GM12878 (cell line): ENCODE results near the gene PELO.

Experiments
- CHD1 ChIP-seq: IDR thresholded peaks from 2 replicates; pipeline ENCODE4 v1.6.1; 2012; ENCODE audit warnings: low read depth, low read length, improper control_type of control experiment
- EP300 ChIP-seq, 2 experiments: fragments of 150-350 bp in 1 of 2; IDR thresholded peaks; 2 replicates each; pipeline ENCODE4 v1.6.1; 2011 to 2012; ENCODE audit warnings: low read depth in 2 of 2, low read length in 2 of 2, borderline replicate concordance in 1 of 2, improper control_type of control experiment in 1 of 2, inconsistent platforms in 1 of 2; ENCODE audit not compliant: control insufficient read depth in 1 of 2
- FOS ChIP-seq: IDR thresholded peaks from 3 replicates; pipeline ENCODE4 v1.6.1; 2011; ENCODE audit warnings: borderline replicate concordance; ENCODE audit not compliant: insufficient read length; ENCODE audit errors: extremely low read depth
- FOXM1 ChIP-seq: IDR thresholded peaks from 2 replicates; pipeline ENCODE4 v1.6.1; 2012; ENCODE audit warnings: low read depth, mild to moderate bottlenecking, inconsistent platforms, low read length, moderate library complexity
- GABPA ChIP-seq: IDR thresholded peaks from 2 replicates; pipeline ENCODE4 v1.6.1; 2014; ENCODE audit warnings: antibody characterized with exemption, low read depth, mild to moderate bottlenecking, inconsistent platforms
- IKZF2 ChIP-seq, 2 experiments: fragments of 450-650 bp; IDR thresholded peaks; 2 replicates each; pipeline ENCODE4 v1.6.1; 2017; ENCODE audit warnings: mild to moderate bottlenecking in 2 of 2, moderate library complexity in 2 of 2
- MTA3 ChIP-seq: IDR thresholded peaks from 2 replicates; pipeline ENCODE4 v1.6.1; 2012; ENCODE audit warnings: low read length, inconsistent platforms, borderline replicate concordance
- NRF1 ChIP-seq: conservative IDR thresholded peaks from 2 replicates; pipeline ENCODE4 v1.6.1; 2011; ENCODE audit warnings: mild to moderate bottlenecking, low read depth, low read length, improper control_type of control experiment
- POLR2A ChIP-seq: IDR thresholded peaks from 2 replicates; pipeline ENCODE4 v1.6.1; 2011; ENCODE audit warnings: low read depth, mild to moderate bottlenecking, low read length
- SIN3A ChIP-seq: IDR thresholded peaks from 2 replicates; pipeline ENCODE4 v1.6.1; 2012; ENCODE audit warnings: low read depth, low read length, improper control_type of control experiment
- ZSCAN29 ChIP-seq: fragments of 450-650 bp; IDR thresholded peaks from 2 replicates; pipeline ENCODE4 v1.6.1; 2017; ENCODE audit warnings: mild to moderate bottlenecking, moderate library complexity
- TF ChIP-seq, protein P1 (sequence below), 3 experiments: IDR thresholded peaks in 2 of 3; conservative IDR thresholded peaks in 1 of 3; 2 replicates each; pipeline ENCODE4 v1.5.1; 2011; ENCODE audit warnings: low read depth in 3 of 3, low read length in 3 of 3, mild to moderate bottlenecking in 3 of 3, control low read depth in 2 of 3, moderate library complexity in 2 of 3, inconsistent platforms in 1 of 3, mixed read lengths in 1 of 3; ENCODE audit not compliant: control insufficient read depth in 2 of 3, insufficient read depth in 1 of 3; ENCODE audit errors: extremely low read depth in 1 of 3

- no peak for TF ChIP-seq FOXM1
- TF ChIP-seq IKZF2 (IDR thresholded peaks at IDR 0.05): no peak
- TF ChIP-seq, protein P1, sequence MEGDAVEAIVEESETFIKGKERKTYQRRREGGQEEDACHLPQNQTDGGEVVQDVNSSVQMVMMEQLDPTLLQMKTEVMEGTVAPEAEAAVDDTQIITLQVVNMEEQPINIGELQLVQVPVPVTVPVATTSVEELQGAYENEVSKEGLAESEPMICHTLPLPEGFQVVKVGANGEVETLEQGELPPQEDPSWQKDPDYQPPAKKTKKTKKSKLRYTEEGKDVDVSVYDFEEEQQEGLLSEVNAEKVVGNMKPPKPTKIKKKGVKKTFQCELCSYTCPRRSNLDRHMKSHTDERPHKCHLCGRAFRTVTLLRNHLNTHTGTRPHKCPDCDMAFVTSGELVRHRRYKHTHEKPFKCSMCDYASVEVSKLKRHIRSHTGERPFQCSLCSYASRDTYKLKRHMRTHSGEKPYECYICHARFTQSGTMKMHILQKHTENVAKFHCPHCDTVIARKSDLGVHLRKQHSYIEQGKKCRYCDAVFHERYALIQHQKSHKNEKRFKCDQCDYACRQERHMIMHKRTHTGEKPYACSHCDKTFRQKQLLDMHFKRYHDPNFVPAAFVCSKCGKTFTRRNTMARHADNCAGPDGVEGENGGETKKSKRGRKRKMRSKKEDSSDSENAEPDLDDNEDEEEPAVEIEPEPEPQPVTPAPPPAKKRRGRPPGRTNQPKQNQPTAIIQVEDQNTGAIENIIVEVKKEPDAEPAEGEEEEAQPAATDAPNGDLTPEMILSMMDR (IDR thresholded peaks at IDR 0.05 in 2 of 3, conservative IDR thresholded peaks at IDR 0.05 in 1 of 3; ENCODE audit: control insufficient read depth in 2 of 3, extremely low read depth in 1 of 3, insufficient read depth in 1 of 3, low read depth in 3 of 3, low read length in 3 of 3): no peak
- no peak for TF ChIP-seq GABPA
- no peak for TF ChIP-seq POLR2A
- TF ChIP-seq NRF1: no peak
- no peak for TF ChIP-seq EP300 (IDR thresholded peaks at IDR 0.05; ENCODE audit: borderline replicate concordance in 1 of 2, control insufficient read depth in 1 of 2, low read depth in 2 of 2, low read length in 2 of 2)
- no peak for TF ChIP-seq SIN3A
- TF ChIP-seq ZSCAN29: no peak
- no peak for TF ChIP-seq MTA3
- no peak for TF ChIP-seq FOS
- TF ChIP-seq CHD1: no peak
Observed at GRCh38 chr5:52831786-52832511, 44.2 kb downstream of the PELO start.
